GM19438 (cell line): Measurements from ENCODE around the gene NPHP3.
"Not testable (repeated sequence)": the region's sequence is repeated elsewhere in the genome, so short reads cannot be mapped to it uniquely, and the experiment has no call there.

Experiments
- ATAC-seq: cut with Tn5 transposase; IDR thresholded peaks from one replicate; pipeline ENCODE4 v1.9.1; 2021; ENCODE audit warnings: low read depth; ENCODE audit not compliant: unreplicated experiment

Gene NPHP3

GRCh38 chr3:132645058-132645457 lies 77.2 kb downstream of the NPHP3 start:
- ATAC-seq = no peak

GRCh38 chr3:132643366-132643765 lies 78.8 kb downstream of the NPHP3 start:
- no peak for ATAC-seq

- no peak for ATAC-seq
Observed at GRCh38 chr3:132642539-132642847, 79.7 kb downstream of the NPHP3 start.

- ATAC-seq = no peak
Observed at GRCh38 chr3:132641837-132642538, 80.2 kb downstream of the NPHP3 start.

GRCh38 chr3:132641427-132641826 lies 80.8 kb downstream of the NPHP3 start:
- ATAC-seq = not testable (repeated sequence)

- ATAC-seq = no peak
Observed at GRCh38 chr3:132638706-132639105, 83.5 kb downstream of the NPHP3 start.

GRCh38 chr3:132637590-132637989 lies 84.6 kb downstream of the NPHP3 start:
- ATAC-seq = no peak

GRCh38 chr3:132635052-132635451 lies 87.2 kb downstream of the NPHP3 start:
- ATAC-seq = no peak
